Measurements from ENCODE around the gene ADGRA3. TPM values are rescaled to one million over a fixed set of nuclear protein-coding genes. Genes with fewer than 3 reads are reported as not detected.

Gene ADGRA3
- total and polyA plus RNA-seq, 2 experiments from 2014 or later: 16.2 to 73.9 TPM

- H3K9me3 Mint-ChIP-seq: no peaks in the 10 kb centered on the region
- no peak overlapping the region for H3K4me3 Mint-ChIP-seq
Measured at GRCh38 chr4:22417408-22417807, 98.5 kb downstream of the ADGRA3 start.

GRCh38 chr4:22416403-22416802, 99.5 kb downstream of the ADGRA3 start:
- no peak for DNase-seq (ENCODE audit: low spot score)
- Mint-ChIP-seq H3K4me1 (no peaks in the 10 kb centered on the region), H3K27me3 (ENCODE audit: insufficient read depth, low read depth, poor library complexity) (peaks cover 2% of the 10 kb centered on the region), H3K27ac (peak overlapping the region; percentile 55; the same call in 1 of the 2 replicates), H3K36me3 (ENCODE audit: low read depth) (peaks cover 20% of the 10 kb centered on the region), H3K9me3 (no peaks in the 10 kb centered on the region), H3K4me3 (no peak overlapping the region)
- Histone ChIP-seq H4K20me1 (replicated peaks; ENCODE audit: insufficient read depth) (no peaks in the 10 kb centered on the region), H3F3A (replicated peaks; ENCODE audit: low read depth) (no peaks in the 10 kb centered on the region), H3K79me2 (replicated peaks; ENCODE audit: insufficient read depth) (no peaks in the 10 kb centered on the region), H3K27ac (ENCODE audit: low read depth) (no peak overlapping the region), H3K36me3 (ENCODE audit: insufficient read depth) (peaks cover 9% of the 10 kb centered on the region; the same call in 1 of the 2 replicates), H3K4me2 (no peak overlapping the region), H3K27me3 (ENCODE audit: insufficient read depth) (no peaks in the 10 kb centered on the region), H3K4me1 (ENCODE audit: insufficient read depth) (no peaks in the 10 kb centered on the region), H2AFZ (no peak overlapping the region), H3K9me2 (ENCODE audit: insufficient read depth) (no peaks in the 10 kb centered on the region), H3K4me3 (no peak overlapping the region)
- no peak for ATAC-seq
- TF ChIP-seq ETS1 (IDR thresholded peaks at IDR 0.05) (no peak), NANOG (IDR thresholded peaks at IDR 0.05; ENCODE audit: borderline replicate concordance) (no peak), CREB1 (CRISPR knock-in tag; IDR thresholded peaks at IDR 0.05; ENCODE audit: low read depth) (no peak), ZNF331 (CRISPR knock-in tag; IDR thresholded peaks at IDR 0.05; ENCODE audit: low read depth) (no peak), EZH2phosphoT487 (IDR thresholded peaks at IDR 0.05; ENCODE audit: unreplicated experiment) (no peak), ZNF114 (CRISPR knock-in tag; IDR thresholded peaks at IDR 0.05) (no peak), EZH2 (IDR thresholded peaks at IDR 0.05; ENCODE audit: low read depth, unreplicated experiment) (no peak), STAT1 (IDR thresholded peaks at IDR 0.05; ENCODE audit: unreplicated experiment) (no peak)
- TF ChIP-seq, protein P1, sequence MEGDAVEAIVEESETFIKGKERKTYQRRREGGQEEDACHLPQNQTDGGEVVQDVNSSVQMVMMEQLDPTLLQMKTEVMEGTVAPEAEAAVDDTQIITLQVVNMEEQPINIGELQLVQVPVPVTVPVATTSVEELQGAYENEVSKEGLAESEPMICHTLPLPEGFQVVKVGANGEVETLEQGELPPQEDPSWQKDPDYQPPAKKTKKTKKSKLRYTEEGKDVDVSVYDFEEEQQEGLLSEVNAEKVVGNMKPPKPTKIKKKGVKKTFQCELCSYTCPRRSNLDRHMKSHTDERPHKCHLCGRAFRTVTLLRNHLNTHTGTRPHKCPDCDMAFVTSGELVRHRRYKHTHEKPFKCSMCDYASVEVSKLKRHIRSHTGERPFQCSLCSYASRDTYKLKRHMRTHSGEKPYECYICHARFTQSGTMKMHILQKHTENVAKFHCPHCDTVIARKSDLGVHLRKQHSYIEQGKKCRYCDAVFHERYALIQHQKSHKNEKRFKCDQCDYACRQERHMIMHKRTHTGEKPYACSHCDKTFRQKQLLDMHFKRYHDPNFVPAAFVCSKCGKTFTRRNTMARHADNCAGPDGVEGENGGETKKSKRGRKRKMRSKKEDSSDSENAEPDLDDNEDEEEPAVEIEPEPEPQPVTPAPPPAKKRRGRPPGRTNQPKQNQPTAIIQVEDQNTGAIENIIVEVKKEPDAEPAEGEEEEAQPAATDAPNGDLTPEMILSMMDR (conservative IDR thresholded peaks at IDR 0.05; ENCODE audit: low read depth in 2 of 2): no peak
- TF ChIP-seq, protein P2, sequence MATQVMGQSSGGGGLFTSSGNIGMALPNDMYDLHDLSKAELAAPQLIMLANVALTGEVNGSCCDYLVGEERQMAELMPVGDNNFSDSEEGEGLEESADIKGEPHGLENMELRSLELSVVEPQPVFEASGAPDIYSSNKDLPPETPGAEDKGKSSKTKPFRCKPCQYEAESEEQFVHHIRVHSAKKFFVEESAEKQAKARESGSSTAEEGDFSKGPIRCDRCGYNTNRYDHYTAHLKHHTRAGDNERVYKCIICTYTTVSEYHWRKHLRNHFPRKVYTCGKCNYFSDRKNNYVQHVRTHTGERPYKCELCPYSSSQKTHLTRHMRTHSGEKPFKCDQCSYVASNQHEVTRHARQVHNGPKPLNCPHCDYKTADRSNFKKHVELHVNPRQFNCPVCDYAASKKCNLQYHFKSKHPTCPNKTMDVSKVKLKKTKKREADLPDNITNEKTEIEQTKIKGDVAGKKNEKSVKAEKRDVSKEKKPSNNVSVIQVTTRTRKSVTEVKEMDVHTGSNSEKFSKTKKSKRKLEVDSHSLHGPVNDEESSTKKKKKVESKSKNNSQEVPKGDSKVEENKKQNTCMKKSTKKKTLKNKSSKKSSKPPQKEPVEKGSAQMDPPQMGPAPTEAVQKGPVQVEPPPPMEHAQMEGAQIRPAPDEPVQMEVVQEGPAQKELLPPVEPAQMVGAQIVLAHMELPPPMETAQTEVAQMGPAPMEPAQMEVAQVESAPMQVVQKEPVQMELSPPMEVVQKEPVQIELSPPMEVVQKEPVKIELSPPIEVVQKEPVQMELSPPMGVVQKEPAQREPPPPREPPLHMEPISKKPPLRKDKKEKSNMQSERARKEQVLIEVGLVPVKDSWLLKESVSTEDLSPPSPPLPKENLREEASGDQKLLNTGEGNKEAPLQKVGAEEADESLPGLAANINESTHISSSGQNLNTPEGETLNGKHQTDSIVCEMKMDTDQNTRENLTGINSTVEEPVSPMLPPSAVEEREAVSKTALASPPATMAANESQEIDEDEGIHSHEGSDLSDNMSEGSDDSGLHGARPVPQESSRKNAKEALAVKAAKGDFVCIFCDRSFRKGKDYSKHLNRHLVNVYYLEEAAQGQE (IDR thresholded peaks at IDR 0.05; ENCODE audit: unreplicated experiment): no peak

More at GRCh38 chr4:22417408-22417807, 98.5 kb downstream of the ADGRA3 start:
- Histone ChIP-seq H3K9me2 (ENCODE audit: insufficient read depth) (no peaks in the 10 kb centered on the region), H3K79me2 (replicated peaks; ENCODE audit: insufficient read depth) (no peaks in the 10 kb centered on the region), H3K4me1 (ENCODE audit: insufficient read depth) (no peaks in the 10 kb centered on the region), H4K20me1 (replicated peaks; ENCODE audit: insufficient read depth) (no peaks in the 10 kb centered on the region), H3K4me2 (no peak overlapping the region), H3K36me3 (ENCODE audit: insufficient read depth) (peaks cover 9% of the 10 kb centered on the region; the same call in 1 of the 2 replicates), H3F3A (replicated peaks; ENCODE audit: low read depth) (no peaks in the 10 kb centered on the region), H3K4me3 (no peak overlapping the region), H2AFZ (no peak overlapping the region), H3K27ac (ENCODE audit: low read depth) (no peak overlapping the region), H3K27me3 (ENCODE audit: insufficient read depth) (no peaks in the 10 kb centered on the region)
- no peak overlapping the region for H3K27ac Mint-ChIP-seq
- TF ChIP-seq CREB1 (CRISPR knock-in tag; IDR thresholded peaks at IDR 0.05; ENCODE audit: low read depth) (no peak), ZNF331 (CRISPR knock-in tag; IDR thresholded peaks at IDR 0.05; ENCODE audit: low read depth) (no peak), ZNF114 (CRISPR knock-in tag; IDR thresholded peaks at IDR 0.05) (no peak), EZH2phosphoT487 (IDR thresholded peaks at IDR 0.05; ENCODE audit: unreplicated experiment) (no peak), ETS1 (IDR thresholded peaks at IDR 0.05) (no peak)
- TF ChIP-seq, protein P1 (conservative IDR thresholded peaks at IDR 0.05; ENCODE audit: low read depth in 2 of 2): no peak
- DNase-seq (ENCODE audit: low spot score): no peak
- H3K4me1 Mint-ChIP-seq: no peaks in the 10 kb centered on the region
- peaks cover 2% of the 10 kb centered on the region for H3K27me3 Mint-ChIP-seq (ENCODE audit: insufficient read depth, low read depth, poor library complexity)
- peaks cover 21% of the 10 kb centered on the region for H3K36me3 Mint-ChIP-seq (ENCODE audit: low read depth)
- ATAC-seq: no peak

Data from GM23338 (cell line).